ENCODE measurements around the gene CTBP1.

The CTBP1 gene

GRCh38 chr4:1170976-1171310 lies 78.0 kb downstream of the CTBP1 start:
- Mint-ChIP-seq H3K4me3 (peak overlapping the region; percentile 63), H3K36me3 (no peaks in the 10 kb centered on the region), H3K9me3 (no peaks in the 10 kb centered on the region), H3K27ac (no peak overlapping the region), H3K4me1 (peaks cover 48% of the 10 kb centered on the region)
- no peak for ATAC-seq
- DNase-seq (ENCODE audit: low spot score in 2 of 2): no peak

GRCh38 chr4:1170156-1170975 lies 78.6 kb downstream of the CTBP1 start:
- peak in 1 of 2 donors; percentile 46 for DNase-seq (ENCODE audit: low spot score in 2 of 2)
- peaks cover 43% of the 10 kb centered on the region for H3K4me1 Mint-ChIP-seq
- ATAC-seq: no peak
- no peaks in the 10 kb centered on the region for H3K36me3 Mint-ChIP-seq
- H3K4me3 Mint-ChIP-seq: peak overlapping the region; percentile 40
- H3K27ac Mint-ChIP-seq: no peak overlapping the region
- no peaks in the 10 kb centered on the region for H3K9me3 Mint-ChIP-seq

GRCh38 chr4:1169691-1170096 lies 79.2 kb downstream of the CTBP1 start:
- peaks cover 47% of the 10 kb centered on the region for H3K4me1 Mint-ChIP-seq
- H3K27ac Mint-ChIP-seq: no peak overlapping the region
- DNase-seq (ENCODE audit: low spot score in 2 of 2): peak in 1 of 2 donors; percentile 49
- no peak for ATAC-seq
- no peaks in the 10 kb centered on the region for H3K9me3 Mint-ChIP-seq
- no peaks in the 10 kb centered on the region for H3K36me3 Mint-ChIP-seq
- no peak overlapping the region for H3K4me3 Mint-ChIP-seq

GRCh38 chr4:1169171-1169671 lies 79.7 kb downstream of the CTBP1 start:
- no peaks in the 10 kb centered on the region for H3K36me3 Mint-ChIP-seq
- peaks cover 52% of the 10 kb centered on the region for H3K4me1 Mint-ChIP-seq
- DNase-seq (ENCODE audit: low spot score in 2 of 2): peak in 1 of 2 donors; percentile 50
- H3K9me3 Mint-ChIP-seq: no peaks in the 10 kb centered on the region
- ATAC-seq: no peak
- no peak overlapping the region for H3K27ac Mint-ChIP-seq
- H3K4me3 Mint-ChIP-seq: peak overlapping the region; percentile 81

GRCh38 chr4:1168191-1169101 lies 80.5 kb downstream of the CTBP1 start:
- Mint-ChIP-seq H3K4me1 (peaks cover 56% of the 10 kb centered on the region), H3K4me3 (peak overlapping the region; percentile 81), H3K27ac (peak overlapping the region; percentile 83), H3K9me3 (no peaks in the 10 kb centered on the region), H3K36me3 (no peaks in the 10 kb centered on the region)
- peak in 1 of 2 donors; percentile 52 for DNase-seq (ENCODE audit: low spot score in 2 of 2)
- no peak for ATAC-seq

- Mint-ChIP-seq H3K4me3 (peak overlapping the region; percentile 81), H3K36me3 (no peaks in the 10 kb centered on the region), H3K4me1 (peaks cover 55% of the 10 kb centered on the region), H3K9me3 (no peaks in the 10 kb centered on the region), H3K27ac (peak overlapping the region; percentile 83)
- DNase-seq (ENCODE audit: low spot score in 2 of 2) (peak; percentile 76 to 92), ATAC-seq (peak; percentile 92)
Measured at GRCh38 chr4:1167244-1167949, 81.5 kb downstream of the CTBP1 start.

- Mint-ChIP-seq H3K4me1 (peaks cover 55% of the 10 kb centered on the region), H3K4me3 (peak overlapping the region; percentile 81), H3K36me3 (no peaks in the 10 kb centered on the region), H3K9me3 (no peaks in the 10 kb centered on the region), H3K27ac (peak overlapping the region; percentile 83)
- DNase-seq (ENCODE audit: low spot score in 2 of 2): peak in 1 of 2 donors; percentile 45
- ATAC-seq: peak; percentile 0
Measured at GRCh38 chr4:1166509-1167243, 82.3 kb downstream of the CTBP1 start.

- H3K36me3 Mint-ChIP-seq: no peaks in the 10 kb centered on the region
- H3K27ac Mint-ChIP-seq: no peak overlapping the region
- ATAC-seq: no peak
- DNase-seq (ENCODE audit: low spot score in 2 of 2): no peak
- H3K9me3 Mint-ChIP-seq: no peaks in the 10 kb centered on the region
- no peak overlapping the region for H3K4me3 Mint-ChIP-seq
- H3K4me1 Mint-ChIP-seq: peaks cover 45% of the 10 kb centered on the region
Measured at GRCh38 chr4:1164956-1165545, 83.9 kb downstream of the CTBP1 start.

GRCh38 chr4:1164444-1164843 lies 84.5 kb downstream of the CTBP1 start:
- no peak for DNase-seq (ENCODE audit: low spot score in 2 of 2)
- Mint-ChIP-seq H3K36me3 (no peaks in the 10 kb centered on the region), H3K27ac (no peak overlapping the region), H3K9me3 (no peaks in the 10 kb centered on the region), H3K4me3 (no peak overlapping the region), H3K4me1 (peaks cover 44% of the 10 kb centered on the region)
- no peak for ATAC-seq

- Mint-ChIP-seq H3K27ac (no peak overlapping the region), H3K4me3 (no peak overlapping the region)
Measured at GRCh38 chr4:1164040-1164439, 84.9 kb downstream of the CTBP1 start.

More at GRCh38 chr4:1164040-1164439, 84.9 kb downstream of the CTBP1 start:
- H3K9me3 Mint-ChIP-seq: no peaks in the 10 kb centered on the region
- H3K36me3 Mint-ChIP-seq: no peaks in the 10 kb centered on the region
- ATAC-seq (no peak), DNase-seq (ENCODE audit: low spot score in 2 of 2) (no peak)
- H3K4me1 Mint-ChIP-seq: peaks cover 41% of the 10 kb centered on the region
